ENCODE measurements around the gene TLCD3B. TPM values are rescaled to one million over a fixed set of nuclear protein-coding genes. Genes with fewer than 3 reads are reported as not detected.

The TLCD3B gene
- total RNA-seq, 1 experiment from 2014 or later: 0.07 TPM

- no peak for DNase-seq (ENCODE audit: extremely low read depth, low read depth)
These were observed 55.9 kb downstream of the TLCD3B start for GRCh38 chr16:29975134-29975538.

Other genes starting within 250 kb of the TLCD3B start
- gene KIF22, start 240.5 kb downstream of the TLCD3B start, total RNA-seq (2014; rRNA removed; shearing (Covaris generic)): 80.3 and 87.9 TPM in 2 replicates
- 206 and 220 TPM in 2 replicates for gene MAZ, start 224.7 kb downstream of the TLCD3B start, total RNA-seq (2014; rRNA removed; shearing (Covaris generic))
- gene PRRT2, start 219.1 kb downstream of the TLCD3B start, total RNA-seq (2014; rRNA removed; shearing (Covaris generic)): 0.20 and 0.22 TPM in 2 replicates
- gene PAGR1, start 215.1 kb downstream of the TLCD3B start, total RNA-seq (2014; rRNA removed; shearing (Covaris generic)): 23.3 and 25.8 TPM in 2 replicates
- 32.9 and 35.9 TPM in 2 replicates for gene MVP, start 210.8 kb downstream of the TLCD3B start, total RNA-seq (2014; rRNA removed; shearing (Covaris generic))
- 65.5 and 69.3 TPM in 2 replicates for gene CDIPT, start 168.0 kb downstream of the TLCD3B start, total RNA-seq (2014; rRNA removed; shearing (Covaris generic))
- 14.7 and 18.7 TPM in 2 replicates for gene SEZ6L2, start 131.7 kb downstream of the TLCD3B start, total RNA-seq (2014; rRNA removed; shearing (Covaris generic))
- 8.5 and 11.6 TPM in 2 replicates for gene ASPHD1, start 130.8 kb downstream of the TLCD3B start, total RNA-seq (2014; rRNA removed; shearing (Covaris generic))
- 20.1 and 24.0 TPM in 2 replicates for gene KCTD13, start 105.0 kb downstream of the TLCD3B start, total RNA-seq (2014; rRNA removed; shearing (Covaris generic))
- 67.8 and 68.5 TPM in 2 replicates for gene TMEM219, start 69.2 kb downstream of the TLCD3B start, total RNA-seq (2014; rRNA removed; shearing (Covaris generic))
- gene TAOK2, start 57.4 kb downstream of the TLCD3B start, total RNA-seq (2014; rRNA removed; shearing (Covaris generic)): 20.4 and 22.0 TPM in 2 replicates
- gene HIRIP3, start 35.7 kb downstream of the TLCD3B start, total RNA-seq (2014; rRNA removed; shearing (Covaris generic)): 12.2 and 15.0 TPM in 2 replicates
- gene INO80E, start 35.0 kb downstream of the TLCD3B start, total RNA-seq (2014; rRNA removed; shearing (Covaris generic)): 81.3 and 87.8 TPM in 2 replicates
- 0.61 and 1.1 TPM in 2 replicates for gene DOC2A, start 20.2 kb downstream of the TLCD3B start, total RNA-seq (2014; rRNA removed; shearing (Covaris generic))
- not detected in 2 replicates for gene C16orf92, start 8.1 kb downstream of the TLCD3B start, total RNA-seq (2014; rRNA removed; shearing (Covaris generic))
- 1,739 and 2,065 TPM in 2 replicates for gene ALDOA, start 34.5 kb upstream of the TLCD3B start, total RNA-seq (2014; rRNA removed; shearing (Covaris generic))
- 72.1 and 81.6 TPM in 2 replicates for gene PPP4C, start 44.7 kb upstream of the TLCD3B start, total RNA-seq (2014; rRNA removed; shearing (Covaris generic))
- 0.30 and 0.38 TPM in 2 replicates for gene TBX6, start 60.7 kb upstream of the TLCD3B start, total RNA-seq (2014; rRNA removed; shearing (Covaris generic))
- gene YPEL3, start 64.9 kb upstream of the TLCD3B start, total RNA-seq (2014; rRNA removed; shearing (Covaris generic)): 4.9 and 8.0 TPM in 2 replicates
- gene GDPD3, start 82.3 kb upstream of the TLCD3B start, total RNA-seq (2014; rRNA removed; shearing (Covaris generic)): 0.67 and 0.89 TPM in 2 replicates
- gene MAPK3, start 91.9 kb upstream of the TLCD3B start, total RNA-seq (2014; rRNA removed; shearing (Covaris generic)): 16.9 and 22.3 TPM in 2 replicates
- gene CORO1A, start 152.3 kb upstream of the TLCD3B start, total RNA-seq (2014; rRNA removed; shearing (Covaris generic)): 0.64 TPM in 1 of 2 replicates, not detected in the other
- 60.8 and 85.7 TPM in 2 replicates for gene BOLA2B, start 162.4 kb upstream of the TLCD3B start, total RNA-seq (2014; rRNA removed; shearing (Covaris generic))
- 31.4 and 35.7 TPM in 2 replicates for gene SLX1A, start 162.6 kb upstream of the TLCD3B start, total RNA-seq (2014; rRNA removed; shearing (Covaris generic))
- gene SULT1A3, start 168.0 kb upstream of the TLCD3B start, total RNA-seq (2014; rRNA removed; shearing (Covaris generic)): 2.8 and 4.4 TPM in 2 replicates
- 1.1 and 2.8 TPM in 2 replicates for gene NPIPB13, start 217.2 kb upstream of the TLCD3B start, total RNA-seq (2014; rRNA removed; shearing (Covaris generic))